Aorta (tissue), 5 donors: ENCODE data around the gene ZNF746. TPM values are rescaled to one million over a fixed set of nuclear protein-coding genes. Genes with fewer than 3 reads are reported as not detected.

Experiments used
- ATAC-seq: fragments of 200-7000 bp; cut with Tn5 transposase; one replicate; pipeline ENCODE4 v1.9.1; 2022; ENCODE audit warnings: moderate library complexity; ENCODE audit not compliant: low FRiP score
- DNase-seq, 2 donors: peaks; one replicate each; pipeline ENCODE4 v3.0.0-alpha.2; 2020
- H3K27ac ChIP-seq, 2 donors: one replicate each; pipeline ENCODE4 v1.5.1; 2013; ENCODE audit warnings: low read length in 2 of 2, mild to moderate bottlenecking in 2 of 2, moderate library complexity in 2 of 2, control low read depth in 1 of 2, inconsistent platforms in 1 of 2, low read depth in 1 of 2
- H3K27me3 ChIP-seq, 2 donors: one replicate each; pipeline ENCODE4 v1.6.1; 2013; ENCODE audit warnings: control low read depth in 1 of 2, low read length in 1 of 2, mild to moderate bottlenecking in 1 of 2, moderate library complexity in 1 of 2; ENCODE audit not compliant: insufficient read depth in 2 of 2, control insufficient read depth in 1 of 2
- H3K36me3 ChIP-seq, 2 donors: one replicate each; pipeline ENCODE4 v1.6.1; 2013; ENCODE audit warnings: control low read depth in 1 of 2, low read length in 1 of 2, mild to moderate bottlenecking in 1 of 2; ENCODE audit not compliant: insufficient read depth in 2 of 2, control insufficient read depth in 1 of 2
- H3K4me1 ChIP-seq, 2 donors: one replicate each; pipeline ENCODE4 v1.6.1; 2013; ENCODE audit warnings: low read length in 2 of 2, control low read depth in 1 of 2, mild to moderate bottlenecking in 1 of 2, moderate library complexity in 1 of 2; ENCODE audit not compliant: insufficient read depth in 2 of 2, control insufficient read depth in 1 of 2
- H3K4me3 ChIP-seq, 2 donors: one replicate each; pipeline ENCODE4 v1.5.1; 2013; ENCODE audit warnings: low read length in 2 of 2, control low read depth in 1 of 2, mild to moderate bottlenecking in 1 of 2
- H3K9me3 ChIP-seq: one replicate; pipeline ENCODE4 v1.6.1; 2013; ENCODE audit warnings: mild to moderate bottlenecking, low read length; ENCODE audit not compliant: control insufficient read depth
- WGBS, 2 donors: extraction: QIAGEN DNeasy Blood & Tissue Kit; methylation state at CpG; one replicate each; pipeline ENCODE4 v1.1.7; 2013; 5-methylcytosine and 5-hydroxymethylcytosine counted together
- intact Hi-C, 2 donors: fragments of 100-400 bp; cut with DNase I; formaldehyde crosslinking; loops; one replicate each; pipeline versions ENCODE4 v1.14.2 to v1.15.0; 2022
- polyA plus RNA-seq, 2 donors: library from polyadenylated mRNA; stranded (reverse); fragments of 200-250 nt; gene quantifications; one replicate each; pipeline ENCODE4 v1.2.3, GENCODE V29; 2013
- total RNA-seq, 2 donors: library from RNA; stranded (reverse); fragmentation: NEBNext Ultra II Directional; extraction: Animal tissue kit (Norgen Biotek cat#: 25700); gene quantifications; one replicate each; pipeline ENCODE4 v1.2.1, GENCODE V29; 2021
- donor health status: healthy with polysubstance abuse.
- donor health status: Bipolar disorder and iron deficiency.
- donor health status: DM: no; HTN: no; CAD: no.
- donor health status: DM: no; HTN: no; CAD: no.
- donor health status: DM: yes; HTN: yes; CAD: no.

Gene ZNF746
- total and polyA plus RNA-seq, 4 donors, result 2.9 to 23.5 (median 12.8) TPM

GRCh38 chr7:149467321-149467859 is 30.2 kb downstream of the ZNF746 start:
- no peak for DNase-seq
- H3K27me3 ChIP-seq, result no peaks in the 10 kb centered on the region
- H3K36me3 ChIP-seq, result peaks cover 0 to 1% of the 10 kb centered on the region in 2 donors
- no peak overlapping the region for H3K27ac ChIP-seq
- no peak for ATAC-seq
- H3K4me1 ChIP-seq, result no peaks in the 10 kb centered on the region
- intact Hi-C loops, result no loop called here
- no peak overlapping the region for H3K4me3 ChIP-seq
- WGBS, 2 donors, result 77 to 84% methylated on average over 1 of the region's 1 CpG
- H3K9me3 ChIP-seq, result no peaks in the 10 kb centered on the region

- no peak for ATAC-seq
- no peak for DNase-seq
- Histone ChIP-seq H3K4me3 (no peak overlapping the region), H3K36me3 (no peaks in the 10 kb centered on the region), H3K27ac (no peak overlapping the region), H3K4me1 (no peaks in the 10 kb centered on the region), H3K9me3 (no peaks in the 10 kb centered on the region), H3K27me3 (no peaks in the 10 kb centered on the region)
- intact Hi-C loops, result no loop called here
Observed at GRCh38 chr7:149466364-149466763, 31.2 kb downstream of the ZNF746 start.

DNA sequence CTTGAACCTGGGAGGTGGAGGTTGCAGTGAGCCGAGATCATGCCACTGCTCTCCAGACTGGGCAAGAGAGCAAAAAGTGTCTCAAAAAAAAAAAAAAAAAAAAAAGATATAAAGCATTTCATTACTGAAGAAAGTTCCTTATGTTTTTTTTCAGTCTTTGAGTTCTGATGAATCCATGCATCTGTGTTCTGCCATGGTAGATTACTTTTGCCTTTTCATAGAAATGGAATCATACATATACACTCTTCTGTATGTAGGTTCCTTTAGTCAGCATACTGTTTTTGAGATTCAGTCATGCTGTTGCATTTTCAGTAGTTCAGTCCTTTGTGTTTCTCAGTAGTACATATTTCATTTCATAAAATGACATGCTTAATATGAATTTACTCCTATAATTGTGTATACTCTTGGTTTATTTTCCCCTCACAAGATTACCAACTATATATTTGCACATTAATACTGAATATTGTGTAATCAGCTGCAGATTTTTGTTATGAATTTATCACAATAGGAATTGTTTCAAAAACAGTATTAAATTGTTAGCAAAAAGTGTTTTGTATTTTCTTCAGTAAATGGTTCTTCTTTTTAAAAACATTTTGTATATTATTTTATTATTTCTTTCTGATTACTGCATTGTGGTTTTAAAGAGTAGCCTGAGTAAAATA is 34.0 kb downstream of the ZNF746 start:
- no peak overlapping the region for H3K27ac ChIP-seq
- H3K4me3 ChIP-seq, result no peak overlapping the region
- H3K4me1 ChIP-seq, result no peaks in the 10 kb centered on the region
- WGBS, 2 donors, result 58 to 67% methylated on average over 1 of the region's 1 CpG
- intact Hi-C loops, result loop anchor here in 1 of 2 donors (5.0 kb wide), 1 partner anchor 34 kb away; the partner anchor contains the start of gene ZNF746
- H3K9me3 ChIP-seq, result no peaks in the 10 kb centered on the region
- H3K36me3 ChIP-seq, result no peaks in the 10 kb centered on the region
- no peak for ATAC-seq
- no peaks in the 10 kb centered on the region for H3K27me3 ChIP-seq
- no peak for DNase-seq

DNA sequence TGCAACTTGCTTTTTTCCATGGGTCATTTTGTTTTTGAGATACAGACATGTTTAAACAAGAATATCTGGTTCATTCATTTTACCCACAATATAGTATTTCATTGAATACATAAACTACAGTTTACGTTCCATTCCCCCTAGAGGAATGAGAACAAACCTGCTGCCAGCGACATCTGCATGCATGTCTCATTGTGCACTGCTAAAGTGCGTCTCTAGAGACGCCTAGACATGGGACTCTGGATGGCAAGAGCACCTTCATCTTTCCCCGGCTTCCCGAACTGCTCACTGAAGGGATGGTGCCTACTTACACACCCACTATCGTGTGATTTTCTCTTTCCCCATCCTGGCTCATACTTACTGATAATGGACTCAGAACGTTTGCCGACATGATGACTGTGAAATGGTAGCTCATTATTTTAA is 35.5 kb downstream of the ZNF746 start:
- intact Hi-C loops, result loop anchor here in 1 of 2 donors (5.0 kb wide), 1 partner anchor 35 kb away; the partner anchor contains the start of gene ZNF746
- H3K27ac ChIP-seq, result no peak overlapping the region
- H3K36me3 ChIP-seq, result no peaks in the 10 kb centered on the region
- H3K27me3 ChIP-seq, result no peaks in the 10 kb centered on the region
- no peak overlapping the region for H3K4me3 ChIP-seq
- no peaks in the 10 kb centered on the region for H3K4me1 ChIP-seq
- no peak for DNase-seq
- H3K9me3 ChIP-seq, result no peaks in the 10 kb centered on the region
- ATAC-seq, result no peak
- 84 to 88% methylated on average over 9 of the region's 9 CpGs for WGBS, 2 donors

GRCh38 chr7:149460493-149461277 is 36.9 kb downstream of the ZNF746 start, which contains the start of gene ZNF777:
TSS of gene ZNF777 (minus strand) at chr7:149461062. CDS start at chr7:149456022, 5,040 bp downstream.
- Histone ChIP-seq H3K36me3 (no peaks in the 10 kb centered on the region), H3K27me3 (no peaks in the 10 kb centered on the region), H3K9me3 (no peaks in the 10 kb centered on the region), H3K27ac (peak within 1 kb of the TSS in 1 of 2 donors; percentile 33), H3K4me1 (no peaks in the 10 kb centered on the region), H3K4me3 (peak within 1 kb of the TSS; percentile 90 to 100)
- 0% methylated on average over 63 to 64 of the region's 64 CpGs for WGBS, 2 donors
- intact Hi-C loops, result loop anchor here in 1 of 2 donors (5.0 kb wide), 1 partner anchor 37 kb away; the partner anchor contains the start of gene ZNF746
- peak; percentile 93 for ATAC-seq
- DNase-seq, result peak; percentile 89 to 93

DNA sequence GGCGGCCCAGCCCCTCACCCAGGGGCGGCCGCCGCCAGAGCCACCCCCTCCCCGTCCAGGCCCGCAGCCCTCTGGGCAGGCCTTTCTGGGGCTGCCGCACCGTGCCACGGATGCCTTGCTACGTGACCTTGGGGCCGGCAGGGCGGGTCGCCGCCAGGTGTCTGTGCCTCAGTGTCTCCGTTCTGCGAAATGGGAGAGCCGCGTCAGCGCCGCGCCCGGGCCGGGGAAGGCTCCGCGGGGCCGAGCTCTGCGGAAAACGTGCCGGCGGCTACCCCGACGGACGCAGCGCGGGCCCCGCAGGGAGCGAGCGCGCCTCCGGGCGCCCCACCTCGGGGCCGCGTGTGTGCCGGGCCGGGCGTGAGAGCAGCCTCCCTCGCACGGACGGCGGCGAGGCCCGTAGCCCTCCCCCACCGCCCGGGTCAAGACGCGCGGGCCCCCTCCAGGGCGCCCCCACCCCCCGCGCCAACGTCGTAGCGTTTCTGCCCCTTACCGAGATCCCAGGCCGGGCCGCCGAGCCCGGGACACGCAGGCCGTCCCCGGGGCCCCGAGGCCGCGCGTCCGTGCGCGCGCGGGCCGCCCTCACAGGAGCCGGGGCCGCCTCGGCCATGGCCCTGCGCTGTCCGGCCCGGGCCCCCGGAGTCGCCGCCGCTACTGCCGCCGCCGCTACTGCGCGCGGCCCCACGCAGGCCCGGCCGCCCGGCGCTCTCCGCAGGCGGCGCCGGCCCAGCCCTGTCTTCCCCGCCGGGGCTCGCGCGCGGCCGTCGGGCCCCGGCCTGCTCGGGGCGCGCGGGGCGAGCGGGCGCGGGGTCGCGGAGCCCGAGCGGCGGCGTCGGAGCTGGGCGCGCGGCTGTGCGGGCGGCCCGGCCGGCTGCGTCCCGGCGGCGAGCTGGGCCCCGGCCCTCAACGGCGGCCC is 37.8 kb downstream of the ZNF746 start:
- intact Hi-C loops, result loop anchor here in 1 of 2 donors (5.0 kb wide), 1 partner anchor 38 kb away; the partner anchor contains the start of gene ZNF746
- no peaks in the 10 kb centered on the region for H3K9me3 ChIP-seq
- H3K4me3 ChIP-seq, result peak overlapping the region; percentile 90 to 100
- no peaks in the 10 kb centered on the region for H3K4me1 ChIP-seq
- H3K36me3 ChIP-seq, result no peaks in the 10 kb centered on the region
- H3K27me3 ChIP-seq, result no peaks in the 10 kb centered on the region
- no peak overlapping the region for H3K27ac ChIP-seq
- 1% methylated on average over 81 to 145 of the region's 145 CpGs for WGBS, 2 donors
- ATAC-seq (no peak), DNase-seq (no peak)

- H3K36me3 ChIP-seq, result no peaks in the 10 kb centered on the region
- no peaks in the 10 kb centered on the region for H3K9me3 ChIP-seq
- DNase-seq, result no peak
- no peaks in the 10 kb centered on the region for H3K27me3 ChIP-seq
- intact Hi-C loops, result no loop called here
- H3K4me3 ChIP-seq, result peak overlapping the region in 1 of 2 donors; percentile 100
- H3K27ac ChIP-seq, result no peak overlapping the region
- WGBS, 2 donors, result 19 to 21% methylated on average over 14 to 17 of the region's 17 CpGs
- ATAC-seq, result no peak
- H3K4me1 ChIP-seq, result no peaks in the 10 kb centered on the region
Observed at GRCh38 chr7:149459201-149459539, 38.4 kb downstream of the ZNF746 start.

DNA sequence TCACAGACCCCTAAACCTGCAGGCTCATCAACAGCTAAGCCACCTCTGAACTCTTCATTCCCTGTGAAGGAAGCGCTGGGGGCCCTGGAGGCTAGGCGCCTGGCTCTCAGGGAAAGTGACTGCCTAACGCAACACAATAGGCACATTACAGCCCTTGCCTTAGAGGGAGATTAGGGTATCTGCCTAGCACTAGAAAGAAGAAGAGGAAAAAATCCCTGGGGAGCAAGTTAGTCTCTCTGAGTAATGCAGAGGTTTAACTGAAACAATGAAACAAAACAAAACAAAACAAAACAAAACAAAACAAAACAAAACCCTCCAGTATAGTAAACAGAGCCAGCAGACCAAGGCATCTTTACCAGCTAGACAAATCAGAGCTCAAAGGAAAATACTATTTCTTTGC is 39.4 kb downstream of the ZNF746 start:
- H3K4me1 ChIP-seq, result no peaks in the 10 kb centered on the region
- 84 to 87% methylated on average over 3 of the region's 3 CpGs for WGBS, 2 donors
- no peak overlapping the region for H3K27ac ChIP-seq
- no peak for ATAC-seq
- no peak overlapping the region for H3K4me3 ChIP-seq
- no peak for DNase-seq
- H3K27me3 ChIP-seq, result no peaks in the 10 kb centered on the region
- H3K9me3 ChIP-seq, result no peaks in the 10 kb centered on the region
- H3K36me3 ChIP-seq, result peaks cover 2 to 3% of the 10 kb centered on the region in 2 donors
- intact Hi-C loops, result no loop called here
